Cerebellar nuclear complex (tissue), 1 donor: Measurements from ENCODE around the gene MMGT1.
"Not testable (repeated sequence)": the region's sequence is repeated elsewhere in the genome, so short reads cannot be mapped to it uniquely, and the experiment has no call there.

ENCODE experiments used
- DNase-seq, 2 experiments: peaks; one replicate each; lab custom pipeline; 2025; lab: John Stamatoyannopoulos, UW

Gene MMGT1

DNA sequence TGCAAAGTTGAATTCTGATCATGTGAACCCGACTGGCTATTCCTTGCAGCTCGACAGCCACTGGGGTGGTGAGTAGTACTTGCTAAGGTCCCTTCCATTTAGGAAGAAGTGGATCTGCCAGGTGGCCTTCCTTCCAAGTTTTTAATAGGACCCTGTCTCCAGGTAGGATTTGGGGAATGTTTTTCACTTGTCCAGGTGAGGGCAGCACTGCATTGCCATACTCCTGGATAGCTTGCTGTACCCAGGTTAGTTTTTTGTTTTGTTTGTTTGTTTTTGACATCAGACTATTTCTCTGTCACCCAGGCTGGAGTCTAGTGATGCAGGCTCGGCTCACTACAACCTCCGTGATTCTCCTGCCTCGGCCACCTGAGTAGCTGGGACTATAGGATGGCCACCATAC lies 50.4 kb downstream of the MMGT1 start:
- no peak for DNase-seq

DNA sequence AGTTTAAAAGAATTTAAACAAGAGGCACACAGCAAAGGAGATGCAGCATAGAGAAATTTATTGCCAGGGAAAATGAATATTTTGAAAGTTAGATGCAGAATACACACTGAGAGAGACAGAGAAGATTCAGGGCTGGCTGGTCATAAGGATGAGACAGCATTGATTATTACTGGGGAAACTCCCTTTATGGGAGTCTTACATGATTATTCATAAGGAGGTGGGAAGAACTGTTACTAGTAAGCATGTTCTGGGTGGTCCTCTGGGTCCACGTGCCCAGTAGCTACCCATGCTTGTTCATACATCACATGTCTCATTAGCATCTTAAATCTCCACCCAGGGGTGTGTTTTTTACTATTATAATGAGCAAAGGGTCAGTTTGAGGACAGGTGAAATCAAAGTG lies 53.3 kb downstream of the MMGT1 start:
- not testable (repeated sequence) for DNase-seq

DNA sequence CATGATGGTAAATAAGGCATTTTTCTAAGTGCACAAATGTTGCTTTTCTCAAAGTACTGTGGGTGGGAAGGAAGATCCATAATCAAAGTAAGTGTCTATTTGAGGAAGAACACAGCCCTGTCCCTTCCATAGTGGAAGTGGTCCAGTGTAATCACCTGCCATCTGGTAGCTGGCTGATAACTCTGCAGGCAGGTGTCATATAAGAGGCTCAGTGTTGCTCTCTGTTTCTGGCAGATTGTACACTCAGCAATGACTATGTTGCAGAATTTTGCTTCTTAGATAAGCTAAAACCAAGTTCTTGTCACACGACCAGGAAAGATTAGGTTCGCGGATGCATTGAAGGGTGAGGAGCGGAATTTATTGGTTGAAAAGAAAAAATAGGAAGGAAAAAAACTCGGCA lies 59.4 kb downstream of the MMGT1 start:
- peak in 1 of 2 experiments; percentile 45 for DNase-seq
